GM23338 (cell line): ENCODE measurements around the gene PICALM. TPM values are rescaled to one million over a fixed set of nuclear protein-coding genes. Genes with fewer than 3 reads are reported as not detected.

Source experiments
- ATAC-seq: fragments of 200-7000 bp; cut with Tn5 transposase; 3 replicates; pipeline ENCODE4 v1.9.1; 2020
- DNase-seq: peaks from one replicate; pipeline ENCODE4 v3.0.0-alpha.2; 2015; ENCODE audit warnings: low spot score
- H2AFZ ChIP-seq: fragments of 200-600 bp; sonication (generic); 2 replicates; pipeline ENCODE4 v1.8.0; 2016; ENCODE audit warnings: antibody characterized with exemption, mild to moderate bottlenecking, moderate library complexity
- H3F3A ChIP-seq: fragments of 200-600 bp; sonication (generic); replicated peaks from 2 replicates; pipeline ENCODE4 v1.8.0; 2017; ENCODE audit warnings: antibody characterized with exemption, mixed run types, low read depth
- H3K27ac ChIP-seq: fragments of 200-600 bp; sonication (generic); 2 replicates; pipeline ENCODE4 v1.6.1; 2016; ENCODE audit warnings: low read depth
- H3K27me3 ChIP-seq: fragments of 200-600 bp; sonication (generic); 2 replicates; pipeline ENCODE4 v1.8.0; 2016; ENCODE audit warnings: mild to moderate bottlenecking, mixed run types, moderate library complexity; ENCODE audit not compliant: insufficient read depth
- H3K36me3 ChIP-seq: fragments of 200-600 bp; sonication (generic); 2 replicates; pipeline ENCODE4 v1.8.0; 2016; ENCODE audit warnings: mild to moderate bottlenecking; ENCODE audit not compliant: insufficient read depth
- H3K4me1 ChIP-seq: fragments of 200-600 bp; sonication (generic); 2 replicates; pipeline ENCODE4 v1.8.0; 2016; ENCODE audit warnings: mild to moderate bottlenecking, moderate library complexity; ENCODE audit not compliant: insufficient read depth
- H3K4me2 ChIP-seq: fragments of 200-600 bp; sonication (generic); 2 replicates; pipeline ENCODE4 v1.7.1; 2017; ENCODE audit warnings: mixed run types
- H3K4me3 ChIP-seq: fragments of 200-600 bp; sonication (generic); 2 replicates; pipeline ENCODE4 v1.6.1; 2016; ENCODE audit warnings: mixed run types
- H3K79me2 ChIP-seq: fragments of 200-600 bp; sonication (generic); replicated peaks from 2 replicates; pipeline ENCODE4 v1.8.0; 2017; ENCODE audit warnings: mild to moderate bottlenecking; ENCODE audit not compliant: insufficient read depth
- H3K9me2 ChIP-seq: fragments of 200-600 bp; sonication (generic); 2 replicates; pipeline ENCODE4 v1.8.0; 2017; ENCODE audit not compliant: insufficient read depth
- H4K20me1 ChIP-seq: fragments of 200-600 bp; sonication (generic); replicated peaks from 2 replicates; pipeline ENCODE4 v1.8.0; 2017; ENCODE audit warnings: mild to moderate bottlenecking; ENCODE audit not compliant: insufficient read depth
- H3K27ac Mint-ChIP-seq: 2 replicates; pipeline ENCODE4 v1.8.0; 2020; ENCODE audit warnings: inconsistent platforms, mild to moderate bottlenecking, moderate library complexity, mixed read lengths
- H3K27me3 Mint-ChIP-seq: 3 replicates; pipeline ENCODE4 v1.8.0; 2022; ENCODE audit warnings: low read depth, mild to moderate bottlenecking, moderate library complexity, mixed read lengths, inconsistent platforms; ENCODE audit not compliant: insufficient read depth, poor library complexity
- H3K36me3 Mint-ChIP-seq: 3 replicates; pipeline ENCODE4 v1.8.0; 2021; ENCODE audit warnings: low read depth, mild to moderate bottlenecking, inconsistent platforms, moderate library complexity, mixed read lengths
- H3K4me1 Mint-ChIP-seq: 3 replicates; pipeline ENCODE4 v1.8.0; 2020; ENCODE audit warnings: mild to moderate bottlenecking, inconsistent platforms, mixed read lengths
- H3K4me3 Mint-ChIP-seq: 3 replicates; pipeline ENCODE4 v1.8.0; 2021; ENCODE audit warnings: moderate library complexity, mild to moderate bottlenecking, inconsistent platforms, mixed read lengths
- H3K9me3 Mint-ChIP-seq: 3 replicates; pipeline ENCODE4 v1.8.0; 2020; ENCODE audit warnings: moderate library complexity, mild to moderate bottlenecking, inconsistent platforms, mixed read lengths
- CREB1 ChIP-seq: fragments of 250-450 bp; sonication (Bioruptor Pico); IDR thresholded peaks from 2 replicates; pipeline ENCODE4 v1.5.0; 2020; ENCODE audit warnings: low read depth, mild to moderate bottlenecking, moderate library complexity
- EZH2 ChIP-seq: fragments of 200-600 bp; sonication (generic); IDR thresholded peaks from one replicate; pipeline ENCODE4 v1.8.0; 2017; ENCODE audit warnings: antibody characterized with exemption, mild to moderate bottlenecking, low read depth; ENCODE audit not compliant: unreplicated experiment
- EZH2phosphoT487 ChIP-seq: fragments of 200-600 bp; sonication (generic); IDR thresholded peaks from one replicate; pipeline ENCODE4 v1.8.1; 2018; ENCODE audit warnings: antibody characterized with exemption; ENCODE audit not compliant: unreplicated experiment
- JUNB ChIP-seq: IDR thresholded peaks from one replicate; pipeline ENCODE4 v1.6.1; 2016; ENCODE audit warnings: antibody characterized with exemption; ENCODE audit not compliant: unreplicated experiment
- NANOG ChIP-seq: IDR thresholded peaks from 2 replicates; pipeline ENCODE4 v1.6.1; 2016; ENCODE audit warnings: antibody characterized with exemption, borderline replicate concordance
- POLR2AphosphoS5 ChIP-seq: IDR thresholded peaks from 2 replicates; pipeline ENCODE4 v1.6.1; 2016; ENCODE audit warnings: antibody characterized with exemption, low read depth
- STAT1 ChIP-seq: IDR thresholded peaks from one replicate; pipeline ENCODE4 v1.6.1; 2016; ENCODE audit warnings: antibody characterized with exemption; ENCODE audit not compliant: unreplicated experiment
- ZNF114 ChIP-seq: fragments of 250-450 bp; sonication (Bioruptor Pico); IDR thresholded peaks from 2 replicates; pipeline ENCODE4 v1.5.0; 2020; ENCODE audit warnings: mild to moderate bottlenecking, moderate library complexity
- ZNF331 ChIP-seq: fragments of 250-450 bp; sonication (Bioruptor Pico); IDR thresholded peaks from 2 replicates; pipeline ENCODE4 v1.5.0; 2020; ENCODE audit warnings: low read depth, mild to moderate bottlenecking, moderate library complexity
- polyA plus RNA-seq: library from polyadenylated mRNA; unstranded; fragments of >200 nt; fragmentation: Nextera tagmentation; extraction: Ambion mirVana; gene quantifications from 2 replicates; pipeline ENCODE4 v1.2.1, GENCODE V29; 2016
- total RNA-seq: library from RNA; depleted of rRNA; stranded (reverse); fragments of >200 nt; shearing (Covaris generic); gene quantifications from 2 replicates; pipeline ENCODE4 v1.2.3, GENCODE V29; 2014
- TF ChIP-seq, protein P1 (sequence below), 2 experiments: fragments of 200-600 bp in 1 of 2; sonication (generic) in 1 of 2; conservative IDR thresholded peaks; 2 replicates each; pipeline versions ENCODE4 v1.5.1 to v1.6.1; 2016 to 2017; ENCODE audit warnings: antibody characterized with exemption in 2 of 2, low read depth in 2 of 2, mild to moderate bottlenecking in 2 of 2, moderate library complexity in 1 of 2
- TF ChIP-seq, protein P2 (sequence below): IDR thresholded peaks from one replicate; pipeline ENCODE4 v1.6.1; 2018; ENCODE audit warnings: antibody characterized with exemption; ENCODE audit not compliant: unreplicated experiment
- TF ChIP-seq, protein P3 (sequence below): fragments of 250-450 bp; sonication (Bioruptor Pico); IDR thresholded peaks from 2 replicates; pipeline ENCODE4 v1.5.0; 2020; ENCODE audit warnings: mild to moderate bottlenecking, moderate library complexity
- TF ChIP-seq, protein P4 (sequence below): IDR thresholded peaks from 2 replicates; pipeline ENCODE4 v1.6.1; 2016; ENCODE audit warnings: antibody characterized with exemption

PICALM gene
- total and polyA plus RNA-seq, 2 experiments from 2014 or later = 27.9 to 134 TPM

DNA sequence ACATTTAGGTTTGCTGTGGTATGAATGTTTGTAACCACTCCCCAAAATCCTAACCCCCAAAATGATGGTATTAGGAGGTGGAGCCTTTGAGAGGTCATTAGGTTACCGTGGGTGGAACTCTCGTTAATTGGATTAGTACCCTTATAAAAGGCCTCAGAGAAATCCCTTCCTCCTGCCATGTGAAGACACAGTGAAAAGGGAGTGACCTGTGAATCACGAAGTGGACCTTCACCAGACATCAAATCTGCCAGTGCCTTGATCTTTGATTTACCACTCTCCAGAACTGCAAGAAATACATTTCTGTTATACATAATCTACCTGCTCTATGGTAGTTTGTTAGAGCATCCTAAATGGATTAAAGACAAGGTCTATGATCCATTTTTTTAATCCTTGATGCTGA is 12.6 kb upstream of the PICALM start:
- Histone ChIP-seq H3K4me3 (no peak overlapping the region), H3K27ac (no peak overlapping the region), H3K9me2 (no peaks in the 10 kb centered on the region), H3K27me3 (no peaks in the 10 kb centered on the region), H3K4me2 (no peak overlapping the region), H3K36me3 (no peaks in the 10 kb centered on the region), H3K4me1 (no peaks in the 10 kb centered on the region), H4K20me1 (no peaks in the 10 kb centered on the region), H2AFZ (no peak overlapping the region), H3K79me2 (no peaks in the 10 kb centered on the region), H3F3A (no peaks in the 10 kb centered on the region)
- Mint-ChIP-seq H3K9me3 (no peaks in the 10 kb centered on the region), H3K36me3 (no peaks in the 10 kb centered on the region), H3K4me1 (no peaks in the 10 kb centered on the region), H3K27me3 (peaks cover 2% of the 10 kb centered on the region), H3K4me3 (no peak overlapping the region), H3K27ac (no peak overlapping the region)
- no peak for DNase-seq
- TF ChIP-seq NANOG (no peak), ZNF114 (no peak), JUNB (no peak), CREB1 (CRISPR knock-in tag) (no peak), EZH2phosphoT487 (no peak), ZNF331 (no peak), POLR2AphosphoS5 (no peak), STAT1 (no peak), EZH2 (no peak)
- TF ChIP-seq, protein P1, sequence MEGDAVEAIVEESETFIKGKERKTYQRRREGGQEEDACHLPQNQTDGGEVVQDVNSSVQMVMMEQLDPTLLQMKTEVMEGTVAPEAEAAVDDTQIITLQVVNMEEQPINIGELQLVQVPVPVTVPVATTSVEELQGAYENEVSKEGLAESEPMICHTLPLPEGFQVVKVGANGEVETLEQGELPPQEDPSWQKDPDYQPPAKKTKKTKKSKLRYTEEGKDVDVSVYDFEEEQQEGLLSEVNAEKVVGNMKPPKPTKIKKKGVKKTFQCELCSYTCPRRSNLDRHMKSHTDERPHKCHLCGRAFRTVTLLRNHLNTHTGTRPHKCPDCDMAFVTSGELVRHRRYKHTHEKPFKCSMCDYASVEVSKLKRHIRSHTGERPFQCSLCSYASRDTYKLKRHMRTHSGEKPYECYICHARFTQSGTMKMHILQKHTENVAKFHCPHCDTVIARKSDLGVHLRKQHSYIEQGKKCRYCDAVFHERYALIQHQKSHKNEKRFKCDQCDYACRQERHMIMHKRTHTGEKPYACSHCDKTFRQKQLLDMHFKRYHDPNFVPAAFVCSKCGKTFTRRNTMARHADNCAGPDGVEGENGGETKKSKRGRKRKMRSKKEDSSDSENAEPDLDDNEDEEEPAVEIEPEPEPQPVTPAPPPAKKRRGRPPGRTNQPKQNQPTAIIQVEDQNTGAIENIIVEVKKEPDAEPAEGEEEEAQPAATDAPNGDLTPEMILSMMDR (conservative IDR thresholded peaks at IDR 0.05; ENCODE audit: low read depth in 2 of 2) = no peak
- TF ChIP-seq, protein P2, sequence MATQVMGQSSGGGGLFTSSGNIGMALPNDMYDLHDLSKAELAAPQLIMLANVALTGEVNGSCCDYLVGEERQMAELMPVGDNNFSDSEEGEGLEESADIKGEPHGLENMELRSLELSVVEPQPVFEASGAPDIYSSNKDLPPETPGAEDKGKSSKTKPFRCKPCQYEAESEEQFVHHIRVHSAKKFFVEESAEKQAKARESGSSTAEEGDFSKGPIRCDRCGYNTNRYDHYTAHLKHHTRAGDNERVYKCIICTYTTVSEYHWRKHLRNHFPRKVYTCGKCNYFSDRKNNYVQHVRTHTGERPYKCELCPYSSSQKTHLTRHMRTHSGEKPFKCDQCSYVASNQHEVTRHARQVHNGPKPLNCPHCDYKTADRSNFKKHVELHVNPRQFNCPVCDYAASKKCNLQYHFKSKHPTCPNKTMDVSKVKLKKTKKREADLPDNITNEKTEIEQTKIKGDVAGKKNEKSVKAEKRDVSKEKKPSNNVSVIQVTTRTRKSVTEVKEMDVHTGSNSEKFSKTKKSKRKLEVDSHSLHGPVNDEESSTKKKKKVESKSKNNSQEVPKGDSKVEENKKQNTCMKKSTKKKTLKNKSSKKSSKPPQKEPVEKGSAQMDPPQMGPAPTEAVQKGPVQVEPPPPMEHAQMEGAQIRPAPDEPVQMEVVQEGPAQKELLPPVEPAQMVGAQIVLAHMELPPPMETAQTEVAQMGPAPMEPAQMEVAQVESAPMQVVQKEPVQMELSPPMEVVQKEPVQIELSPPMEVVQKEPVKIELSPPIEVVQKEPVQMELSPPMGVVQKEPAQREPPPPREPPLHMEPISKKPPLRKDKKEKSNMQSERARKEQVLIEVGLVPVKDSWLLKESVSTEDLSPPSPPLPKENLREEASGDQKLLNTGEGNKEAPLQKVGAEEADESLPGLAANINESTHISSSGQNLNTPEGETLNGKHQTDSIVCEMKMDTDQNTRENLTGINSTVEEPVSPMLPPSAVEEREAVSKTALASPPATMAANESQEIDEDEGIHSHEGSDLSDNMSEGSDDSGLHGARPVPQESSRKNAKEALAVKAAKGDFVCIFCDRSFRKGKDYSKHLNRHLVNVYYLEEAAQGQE = no peak
- TF ChIP-seq, protein P3, sequence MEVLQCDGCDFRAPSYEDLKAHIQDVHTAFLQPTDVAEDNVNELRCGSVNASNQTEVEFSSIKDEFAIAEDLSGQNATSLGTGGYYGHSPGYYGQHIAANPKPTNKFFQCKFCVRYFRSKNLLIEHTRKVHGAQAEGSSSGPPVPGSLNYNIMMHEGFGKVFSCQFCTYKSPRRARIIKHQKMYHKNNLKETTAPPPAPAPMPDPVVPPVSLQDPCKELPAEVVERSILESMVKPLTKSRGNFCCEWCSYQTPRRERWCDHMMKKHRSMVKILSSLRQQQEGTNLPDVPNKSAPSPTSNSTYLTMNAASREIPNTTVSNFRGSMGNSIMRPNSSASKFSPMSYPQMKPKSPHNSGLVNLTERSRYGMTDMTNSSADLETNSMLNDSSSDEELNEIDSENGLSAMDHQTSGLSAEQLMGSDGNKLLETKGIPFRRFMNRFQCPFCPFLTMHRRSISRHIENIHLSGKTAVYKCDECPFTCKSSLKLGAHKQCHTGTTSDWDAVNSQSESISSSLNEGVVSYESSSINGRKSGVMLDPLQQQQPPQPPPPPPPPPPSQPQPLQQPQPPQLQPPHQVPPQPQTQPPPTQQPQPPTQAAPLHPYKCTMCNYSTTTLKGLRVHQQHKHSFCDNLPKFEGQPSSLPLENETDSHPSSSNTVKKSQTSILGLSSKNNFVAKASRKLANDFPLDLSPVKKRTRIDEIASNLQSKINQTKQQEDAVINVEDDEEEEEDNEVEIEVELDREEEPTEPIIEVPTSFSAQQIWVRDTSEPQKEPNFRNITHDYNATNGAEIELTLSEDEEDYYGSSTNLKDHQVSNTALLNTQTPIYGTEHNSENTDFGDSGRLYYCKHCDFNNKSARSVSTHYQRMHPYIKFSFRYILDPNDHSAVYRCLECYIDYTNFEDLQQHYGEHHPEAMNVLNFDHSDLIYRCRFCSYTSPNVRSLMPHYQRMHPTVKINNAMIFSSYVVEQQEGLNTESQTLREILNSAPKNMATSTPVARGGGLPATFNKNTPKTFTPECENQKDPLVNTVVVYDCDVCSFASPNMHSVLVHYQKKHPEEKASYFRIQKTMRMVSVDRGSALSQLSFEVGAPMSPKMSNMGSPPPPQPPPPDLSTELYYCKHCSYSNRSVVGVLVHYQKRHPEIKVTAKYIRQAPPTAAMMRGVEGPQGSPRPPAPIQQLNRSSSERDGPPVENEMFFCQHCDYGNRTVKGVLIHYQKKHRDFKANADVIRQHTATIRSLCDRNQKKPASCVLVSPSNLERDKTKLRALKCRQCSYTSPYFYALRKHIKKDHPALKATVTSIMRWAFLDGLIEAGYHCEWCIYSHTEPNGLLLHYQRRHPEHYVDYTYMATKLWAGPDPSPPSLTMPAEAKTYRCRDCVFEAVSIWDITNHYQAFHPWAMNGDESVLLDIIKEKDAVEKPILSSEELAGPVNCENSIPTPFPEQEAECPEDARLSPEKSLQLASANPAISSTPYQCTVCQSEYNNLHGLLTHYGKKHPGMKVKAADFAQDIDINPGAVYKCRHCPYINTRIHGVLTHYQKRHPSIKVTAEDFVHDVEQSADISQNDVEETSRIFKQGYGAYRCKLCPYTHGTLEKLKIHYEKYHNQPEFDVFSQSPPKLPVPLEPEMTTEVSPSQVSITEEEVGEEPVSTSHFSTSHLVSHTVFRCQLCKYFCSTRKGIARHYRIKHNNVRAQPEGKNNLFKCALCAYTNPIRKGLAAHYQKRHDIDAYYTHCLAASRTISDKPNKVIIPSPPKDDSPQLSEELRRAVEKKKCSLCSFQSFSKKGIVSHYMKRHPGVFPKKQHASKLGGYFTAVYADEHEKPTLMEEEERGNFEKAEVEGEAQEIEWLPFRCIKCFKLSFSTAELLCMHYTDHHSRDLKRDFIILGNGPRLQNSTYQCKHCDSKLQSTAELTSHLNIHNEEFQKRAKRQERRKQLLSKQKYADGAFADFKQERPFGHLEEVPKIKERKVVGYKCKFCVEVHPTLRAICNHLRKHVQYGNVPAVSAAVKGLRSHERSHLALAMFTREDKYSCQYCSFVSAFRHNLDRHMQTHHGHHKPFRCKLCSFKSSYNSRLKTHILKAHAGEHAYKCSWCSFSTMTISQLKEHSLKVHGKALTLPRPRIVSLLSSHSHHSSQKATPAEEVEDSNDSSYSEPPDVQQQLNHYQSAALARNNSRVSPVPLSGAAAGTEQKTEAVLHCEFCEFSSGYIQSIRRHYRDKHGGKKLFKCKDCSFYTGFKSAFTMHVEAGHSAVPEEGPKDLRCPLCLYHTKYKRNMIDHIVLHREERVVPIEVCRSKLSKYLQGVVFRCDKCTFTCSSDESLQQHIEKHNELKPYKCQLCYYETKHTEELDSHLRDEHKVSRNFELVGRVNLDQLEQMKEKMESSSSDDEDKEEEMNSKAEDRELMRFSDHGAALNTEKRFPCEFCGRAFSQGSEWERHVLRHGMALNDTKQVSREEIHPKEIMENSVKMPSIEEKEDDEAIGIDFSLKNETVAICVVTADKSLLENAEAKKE = no peak
- TF ChIP-seq, protein P4, sequence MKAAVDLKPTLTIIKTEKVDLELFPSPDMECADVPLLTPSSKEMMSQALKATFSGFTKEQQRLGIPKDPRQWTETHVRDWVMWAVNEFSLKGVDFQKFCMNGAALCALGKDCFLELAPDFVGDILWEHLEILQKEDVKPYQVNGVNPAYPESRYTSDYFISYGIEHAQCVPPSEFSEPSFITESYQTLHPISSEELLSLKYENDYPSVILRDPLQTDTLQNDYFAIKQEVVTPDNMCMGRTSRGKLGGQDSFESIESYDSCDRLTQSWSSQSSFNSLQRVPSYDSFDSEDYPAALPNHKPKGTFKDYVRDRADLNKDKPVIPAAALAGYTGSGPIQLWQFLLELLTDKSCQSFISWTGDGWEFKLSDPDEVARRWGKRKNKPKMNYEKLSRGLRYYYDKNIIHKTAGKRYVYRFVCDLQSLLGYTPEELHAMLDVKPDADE = no peak
- no peak for ATAC-seq
